ENCODE data around the gene TMEM60. TPM values are rescaled to one million over a fixed set of nuclear protein-coding genes. Genes with fewer than 3 reads are reported as not detected.

TMEM60 gene
- total and polyA plus RNA-seq, 8 donors: 8.8 to 18.2 (median 14.5) TPM; not detected in 2

- Histone ChIP-seq H3K36me3 (peaks cover 0 to 19% (median 3%) of the 10 kb centered on the region in 4 donors), H3K27ac (no peak overlapping the region), H3K9me3 (peaks cover 0 to 15% (median 5%) of the 10 kb centered on the region in 4 donors), H3K4me1 (peaks cover 0 to 7% (median 0%) of the 10 kb centered on the region in 4 donors), H3K4me3 (no peak overlapping the region), H3K27me3 (no peaks in the 10 kb centered on the region)
- TF ChIP-seq POLR2AphosphoS5 (IDR thresholded peaks at IDR 0.05) (no peak), POLR2A (IDR thresholded peaks at IDR 0.05) (no peak), CTCF (IDR thresholded peaks at IDR 0.05) (no peak)
- 83 to 91% (median 90%) methylated on average over 2 of the region's 2 CpGs for WGBS, 5 donors
- intact Hi-C loops (cut with DNase I; ENCODE audit: low total_unique reads): no loop called here
- no peak for DNase-seq
Observed at GRCh38 chr7:77813180-77813579, 14.9 kb upstream of the TMEM60 start.

DNA sequence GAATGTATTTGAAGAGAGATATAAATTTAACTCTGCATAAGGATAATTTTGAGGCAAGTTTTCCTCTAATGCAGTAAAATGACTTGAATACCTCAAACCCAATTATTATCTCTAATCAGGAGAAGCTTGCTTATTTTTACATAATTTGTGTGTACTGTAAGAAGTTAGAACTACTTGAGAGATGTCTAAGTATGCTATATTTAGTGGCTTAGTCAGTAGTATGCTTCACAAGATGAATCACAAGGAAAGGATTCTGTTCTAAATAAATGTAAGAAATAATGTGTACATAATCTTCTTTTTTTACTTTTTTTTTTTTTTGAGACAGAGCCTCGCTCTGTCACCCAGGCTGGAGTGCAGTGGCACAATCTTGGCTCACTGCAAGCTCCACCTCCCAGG lies 14.1 kb upstream of the TMEM60 start:
- Histone ChIP-seq H3K4me3 (no peak overlapping the region), H3K9me3 (peaks cover 0 to 15% (median 6%) of the 10 kb centered on the region in 4 donors), H3K4me1 (peaks cover 0 to 7% (median 0%) of the 10 kb centered on the region in 4 donors)

DNA sequence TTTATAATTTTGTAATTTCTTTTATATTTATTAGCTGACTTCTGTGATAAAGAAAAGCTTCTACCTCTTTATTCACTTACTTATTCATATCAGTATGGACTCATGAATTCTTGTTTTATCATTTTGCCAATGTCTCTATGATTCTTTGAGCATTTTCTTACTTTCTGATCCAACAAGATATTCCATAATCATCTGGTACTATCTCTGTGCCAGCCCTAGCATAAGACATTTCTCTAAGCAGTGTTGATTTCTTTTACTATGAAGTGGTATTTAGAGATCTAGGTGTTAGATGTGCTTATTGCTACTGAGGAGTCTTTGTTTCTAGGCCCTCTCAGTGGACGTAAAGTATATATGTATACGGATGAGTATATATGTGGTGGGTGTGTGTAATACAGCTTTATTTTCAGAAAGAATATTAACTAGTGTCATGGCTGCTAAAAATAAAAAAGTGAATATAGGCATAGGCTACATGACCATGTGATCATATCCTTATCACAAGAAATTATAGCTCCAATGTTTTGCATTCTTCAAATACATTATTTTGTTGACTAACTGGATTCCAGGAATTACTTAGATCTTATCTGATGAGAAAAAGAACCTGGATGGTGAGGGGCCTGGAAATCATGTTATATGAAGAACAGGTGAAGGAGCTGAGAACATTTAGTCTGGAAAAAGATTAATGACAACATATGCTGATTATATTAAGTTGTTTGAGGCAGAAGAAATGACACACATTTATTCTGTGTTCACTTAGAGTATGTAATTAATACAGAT lies 13.5 kb upstream of the TMEM60 start:
- peaks cover 0 to 7% (median 0%) of the 10 kb centered on the region in 4 donors for H3K4me1 ChIP-seq
- H3K27ac ChIP-seq: no peak overlapping the region
- H3K4me3 ChIP-seq: no peak overlapping the region
- no peak for DNase-seq
- no peak for TF ChIP-seq EP300 (IDR thresholded peaks at IDR 0.05)
- TF ChIP-seq CTCF (IDR thresholded peaks at IDR 0.05): no peak
- no peak for TF ChIP-seq POLR2A (IDR thresholded peaks at IDR 0.05)
- TF ChIP-seq POLR2AphosphoS5 (IDR thresholded peaks at IDR 0.05): no peak
- no peaks in the 10 kb centered on the region for H3K27me3 ChIP-seq
- H3K36me3 ChIP-seq: peaks cover 0 to 4% (median 2%) of the 10 kb centered on the region in 4 donors
- 94 to 99% (median 96%) methylated on average over 2 of the region's 2 CpGs for WGBS, 5 donors
- intact Hi-C loops (cut with DNase I; ENCODE audit: low total_unique reads): no loop called here
- H3K9me3 ChIP-seq: peaks cover 0 to 18% (median 7%) of the 10 kb centered on the region in 4 donors

More for the DNA sequence above, 14.1 kb upstream of the TMEM60 start:
- Histone ChIP-seq H3K27me3 (no peaks in the 10 kb centered on the region), H3K27ac (no peak overlapping the region), H3K36me3 (peaks cover 0 to 10% (median 2%) of the 10 kb centered on the region in 4 donors)
- WGBS, 5 donors: 73 to 100% (median 100%) methylated on average over 1 of the region's 1 CpG
- intact Hi-C loops (cut with DNase I; ENCODE audit: low total_unique reads): no loop called here
- no peak for TF ChIP-seq EP300 (IDR thresholded peaks at IDR 0.05)
- TF ChIP-seq CTCF (IDR thresholded peaks at IDR 0.05): no peak
- TF ChIP-seq POLR2A (IDR thresholded peaks at IDR 0.05): no peak
- no peak for TF ChIP-seq POLR2AphosphoS5 (IDR thresholded peaks at IDR 0.05)
- no peak for DNase-seq

- Histone ChIP-seq H3K9me3 (peaks cover 0 to 24% (median 14%) of the 10 kb centered on the region in 4 donors), H3K4me3 (no peak overlapping the region), H3K27me3 (no peaks in the 10 kb centered on the region), H3K36me3 (no peaks in the 10 kb centered on the region), H3K4me1 (peaks cover 0 to 7% (median 0%) of the 10 kb centered on the region in 4 donors), H3K27ac (no peak overlapping the region)
- no peak for DNase-seq
- TF ChIP-seq POLR2AphosphoS5 (IDR thresholded peaks at IDR 0.05) (no peak), POLR2A (IDR thresholded peaks at IDR 0.05) (no peak), EP300 (IDR thresholded peaks at IDR 0.05) (no peak), CTCF (IDR thresholded peaks at IDR 0.05) (no peak)
- 86 to 100% (median 95%) methylated on average over 1 of the region's 1 CpG for WGBS, 5 donors
- intact Hi-C loops (cut with DNase I; ENCODE audit: low total_unique reads): no loop called here
Observed at GRCh38 chr7:77808517-77808916, 10.3 kb upstream of the TMEM60 start.
